Parietal lobe (tissue), 1 donor: ENCODE measurements around the gene RSL24D1. TPM values are rescaled to one million over a fixed set of nuclear protein-coding genes. Genes with fewer than 3 reads are reported as not detected.

Source experiments
- total RNA-seq: library from RNA; depleted of rRNA; stranded (reverse); fragments of >200 nt; gene quantifications from one replicate; pipeline ENCODE4 v1.2.3, GENCODE V29; 2014

The RSL24D1 gene
- 99.8 TPM for total RNA-seq

DNA sequence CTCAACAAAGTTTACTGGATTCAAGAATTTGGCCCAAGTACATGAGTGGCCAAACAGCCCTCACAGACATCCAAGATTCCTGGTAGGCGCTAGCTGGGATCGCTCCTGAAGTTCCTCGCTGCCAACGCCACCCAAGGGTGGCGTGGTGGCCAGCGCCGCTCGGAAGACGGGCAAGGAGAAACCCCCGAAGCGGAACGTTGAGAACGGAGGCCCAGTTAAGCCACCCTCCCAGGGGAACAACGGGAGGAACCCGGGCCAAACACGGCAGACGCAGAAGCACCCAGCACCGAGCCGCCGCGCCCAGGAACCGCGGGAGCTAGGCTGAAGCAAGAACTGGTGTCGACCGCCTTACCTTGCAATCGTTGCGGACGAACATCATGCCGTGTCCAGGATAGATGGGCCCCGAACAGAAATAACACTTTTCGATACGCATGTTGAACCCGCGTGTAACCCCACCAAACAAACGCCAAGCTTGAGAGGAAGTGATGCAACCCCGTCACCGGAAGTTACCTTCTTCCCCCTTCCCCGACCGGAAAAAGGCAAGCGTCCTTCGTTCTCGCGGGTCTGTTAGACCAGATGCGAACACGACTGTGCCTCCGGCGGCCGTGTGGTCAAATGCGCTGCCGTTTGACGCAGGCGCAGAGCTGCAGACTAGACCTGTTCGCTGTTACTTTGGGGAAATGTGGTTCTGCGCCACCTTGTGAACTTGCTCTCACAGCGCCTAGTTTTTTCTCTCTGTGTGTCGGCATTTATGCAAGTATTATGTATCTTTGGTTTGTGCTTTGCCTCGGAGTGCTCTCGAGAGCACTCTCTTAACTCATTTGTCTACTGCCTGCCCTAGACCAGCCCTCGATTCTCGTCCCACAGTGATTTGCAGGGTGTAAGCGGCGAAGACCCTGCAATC, at the start of gene RSL24D1:
Gene RSL24D1, minus strand, starts transcription at position 484 of the 904 bp plus-strand sequence. Its CDS starts 51 bp downstream, at position 433.

Other genes starting within 250 kb of the RSL24D1 start
- 7.5 TPM for gene RAB27A, start 92.9 kb upstream of the RSL24D1 start, total RNA-seq
- gene PIGBOS1, start 122.2 kb upstream of the RSL24D1 start, total RNA-seq, result 9.7 TPM
- 12.5 TPM for gene PIGB, start 122.3 kb upstream of the RSL24D1 start, total RNA-seq
- gene CCPG1, start 211.4 kb upstream of the RSL24D1 start, total RNA-seq, result 57.6 TPM
- 3.1 TPM for gene PIERCE2, start 211.6 kb upstream of the RSL24D1 start, total RNA-seq